Endothelial cell of umbilical vein (primary cell): Measurements from ENCODE around the gene DUSP6. TPM values are rescaled to one million over a fixed set of nuclear protein-coding genes. Genes with fewer than 3 reads are reported as not detected.

Experiments used
- BruUV-seq: library from RNA; stranded (reverse); fragments of 400-500 nt; replicated peaks from 2 replicates; lab custom pipeline; 2021; lab: Mats Ljungman, UMichigan
- CTCF ChIA-PET: fragments of 300-600, 350-600 bp; sonication (Branson Sonifier 250); formaldehyde crosslinking; loops from one replicate; lab custom pipeline; 2021; ENCODE audit warnings: antibody characterized with exemption, inconsistent platforms; lab: Charles Lee
- POLR2A ChIA-PET: fragments of 300-600, 350-600 bp; sonication (Branson Sonifier 250); formaldehyde crosslinking; loops from one replicate; lab custom pipeline; 2021; ENCODE audit warnings: antibody characterized with exemption, inconsistent platforms; lab: Charles Lee
- DNase-seq: peaks from one replicate; pipeline ENCODE4 v3.0.0-alpha.2; 2011; ENCODE audit warnings: low read depth, low spot score
- FAIRE-seq: peaks from 2 replicates; lab custom pipeline; 2011; peaks lifted over from hg19 to GRCh38; lab: Jason Lieb, UNC
- H2AFZ ChIP-seq: 2 replicates; pipeline ENCODE4 v1.6.0; 2012; ENCODE audit warnings: low read depth, low read length, control low read depth, inconsistent platforms
- H3K27ac ChIP-seq: 2 replicates; pipeline ENCODE4 v1.5.1; 2011; ENCODE audit warnings: low read depth, mild to moderate bottlenecking, control low read depth, low read length, moderate library complexity; ENCODE audit not compliant: insufficient read depth
- H3K27me3 ChIP-seq, 2 experiments: 2 replicates each; pipeline versions ENCODE4 v1.6.0 to v1.6.1; 2011; ENCODE audit warnings: low read length in 2 of 2, mixed read lengths in 1 of 2; ENCODE audit not compliant: control insufficient read depth in 2 of 2, insufficient read depth in 2 of 2
- H3K36me3 ChIP-seq, 2 experiments: 2 replicates in 1 of 2; 3 replicates in 1 of 2; pipeline ENCODE4 v1.5.1; 2011; ENCODE audit warnings: low read length in 2 of 2, mild to moderate bottlenecking in 1 of 2, moderate library complexity in 1 of 2; ENCODE audit not compliant: control insufficient read depth in 2 of 2, insufficient read depth in 2 of 2; ENCODE audit errors: extremely low read depth in 1 of 2
- H3K4me1 ChIP-seq: 3 replicates; pipeline ENCODE4 v1.5.1; 2011; ENCODE audit warnings: mild to moderate bottlenecking, low read length; ENCODE audit not compliant: control insufficient read depth, insufficient read depth; ENCODE audit errors: extremely low read depth
- H3K4me2 ChIP-seq: 2 replicates; pipeline ENCODE4 v1.6.1; 2011; ENCODE audit warnings: low read length, control low read depth, mixed read lengths; ENCODE audit not compliant: insufficient read depth
- H3K4me3 ChIP-seq, 3 experiments: fragments of 200-600 bp in 1 of 3; sonication (generic), shearing (Covaris generic) in 1 of 3; replicated peaks in 1 of 3; 2 replicates each; pipeline ENCODE4 v1.5.1; 2011 to 2016; ENCODE audit warnings: control low read depth in 3 of 3, low read length in 3 of 3, mild to moderate bottlenecking in 2 of 3, inconsistent platforms in 1 of 3, low read depth in 1 of 3, moderate library complexity in 1 of 3; ENCODE audit not compliant: insufficient read depth in 1 of 3
- H3K79me2 ChIP-seq: 2 replicates; pipeline ENCODE4 v1.6.0; 2012; ENCODE audit warnings: low read length, inconsistent platforms; ENCODE audit not compliant: control insufficient read depth, insufficient read depth
- H3K9ac ChIP-seq: replicated peaks from 2 replicates; pipeline ENCODE3; 2011; ENCODE audit warnings: low read length, control low read depth; ENCODE audit not compliant: insufficient read depth; ENCODE audit errors: extremely low read depth
- H3K9me1 ChIP-seq: replicated peaks from 3 replicates; pipeline ENCODE4 v1.6.0; 2011; ENCODE audit warnings: mild to moderate bottlenecking, low read length; ENCODE audit not compliant: control insufficient read depth, insufficient read depth; ENCODE audit errors: extremely low read depth
- H3K9me3 ChIP-seq: replicated peaks from 2 replicates; pipeline ENCODE4 v1.5.1; 2012; ENCODE audit warnings: low read length, inconsistent platforms; ENCODE audit not compliant: control insufficient read depth, insufficient read depth
- H4K20me1 ChIP-seq: replicated peaks from 2 replicates; pipeline ENCODE3; 2011; ENCODE audit warnings: mild to moderate bottlenecking, low read length; ENCODE audit not compliant: control insufficient read depth, insufficient read depth; ENCODE audit errors: extremely low read depth
- CTCF ChIP-seq, 2 donors: IDR thresholded peaks; 1 replicate in 1 of 2; 2 replicates in 1 of 2; pipeline ENCODE4 v1.5.1; 2011; ENCODE audit warnings: low read length in 2 of 2, mild to moderate bottlenecking in 2 of 2, moderate library complexity in 2 of 2, control low read depth in 1 of 2, inconsistent platforms in 1 of 2, low read depth in 1 of 2; ENCODE audit not compliant: insufficient read depth in 1 of 2; ENCODE audit errors: extremely low read depth in 1 of 2
- EZH2 ChIP-seq: IDR thresholded peaks from 2 replicates; pipeline ENCODE4 v1.6.1; 2012; ENCODE audit warnings: borderline replicate concordance, low read depth, mild to moderate bottlenecking, moderate library complexity, low read length, inconsistent platforms; ENCODE audit not compliant: severe bottlenecking
- FOS ChIP-seq: IDR thresholded peaks from 2 replicates; pipeline ENCODE4 v1.6.1; 2011; ENCODE audit warnings: mild to moderate bottlenecking, low read length, moderate library complexity, borderline replicate concordance; ENCODE audit not compliant: insufficient read depth
- GATA2 ChIP-seq: IDR thresholded peaks from 2 replicates; pipeline ENCODE4 v1.7.0; 2011; ENCODE audit warnings: low read depth, mild to moderate bottlenecking, moderate library complexity, mixed read lengths, low read length; ENCODE audit not compliant: insufficient read length, insufficient read depth
- JUN ChIP-seq: IDR thresholded peaks from 2 replicates; pipeline ENCODE4 v1.6.1; 2011; ENCODE audit warnings: borderline replicate concordance, low read depth; ENCODE audit not compliant: insufficient read length, insufficient read depth
- MYC ChIP-seq: IDR thresholded peaks from one replicate; pipeline ENCODE4 v1.6.1; 2011; ENCODE audit warnings: mild to moderate bottlenecking, low read depth, low read length
- POLR2A ChIP-seq: IDR thresholded peaks from 2 replicates; pipeline ENCODE4 v1.6.1; 2012; ENCODE audit warnings: low read depth, mild to moderate bottlenecking, control low read depth, low read length
- POLR2AphosphoS5 ChIP-seq: IDR thresholded peaks from 2 replicates; pipeline ENCODE4 v1.6.1; 2012; ENCODE audit warnings: low read depth, mild to moderate bottlenecking, control low read depth, low read length, moderate library complexity; ENCODE audit not compliant: insufficient read depth
- dilution Hi-C: fragments of 300-500 bp; cut with MboI; formaldehyde crosslinking; loops from one replicate; pipeline ENCODE4 v1.15.0; 2019; ENCODE audit warnings: low sequenced_read_pairs; ENCODE audit not compliant: extremely low pct_ligation_motif_present
- intact Hi-C: fragments of 100-400 bp; cut with micrococcal nuclease; formaldehyde crosslinking; loops from one replicate; pipeline ENCODE4 v1.10.0; 2022
- polyA plus RNA-seq, 4 experiments: library from polyadenylated mRNA; depleted of rRNA in 3 of 4; stranded (reverse) in 3 of 4; unstranded in 1 of 4; fragments of >200 nt; gene quantifications; 2 replicates each; pipeline versions ENCODE4 v1.2.1 to v1.2.3, GENCODE V29; 2011 to 2012; ENCODE audit warnings: missing spikeins in 1 of 4
- total RNA-seq: library from RNA; stranded (reverse); gene quantifications from 2 replicates; pipeline ENCODE4 v1.2.3, GENCODE V29; 2021
- TF ChIP-seq, protein P1 (sequence below): IDR thresholded peaks from 2 replicates; pipeline ENCODE4 v1.6.1; 2011; ENCODE audit not compliant: insufficient read depth, insufficient read length

The DUSP6 gene
- total and polyA plus RNA-seq, 2 donors (not counting 3 experiments of a cell fraction or from before 2014, with no cell fraction given): 148 to 149 TPM

DNA sequence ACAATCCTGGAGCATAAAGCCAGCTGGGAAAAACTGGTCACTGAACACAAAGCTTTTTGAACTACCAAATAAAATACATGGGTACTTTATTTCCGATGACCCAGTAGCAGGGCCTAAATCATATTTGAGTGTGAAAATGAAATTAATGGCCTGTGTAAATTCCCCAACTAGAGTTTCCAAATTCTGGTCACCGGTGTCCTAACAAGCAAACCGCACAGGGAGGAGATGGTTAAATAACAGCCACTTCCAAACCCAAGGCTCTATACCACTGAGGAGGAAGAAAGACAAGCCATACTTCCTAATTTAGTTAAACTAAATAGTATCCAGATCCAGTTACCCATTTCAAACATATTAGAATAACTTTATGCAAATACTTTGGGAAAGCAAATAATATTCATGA lies 40.1 kb upstream of the DUSP6 start:
- no peak for FAIRE-seq

More for the DNA sequence above, 40.1 kb upstream of the DUSP6 start:
- no peaks in the 10 kb centered on the region for H3K9me3 ChIP-seq
- no peaks in the 10 kb centered on the region for H3K9me1 ChIP-seq
- DNase-seq: no peak
- no peak overlapping the region for H3K4me2 ChIP-seq
- POLR2A ChIA-PET: no interaction called here
- H3K4me1 ChIP-seq: peaks cover 28% of the 10 kb centered on the region
- no peaks in the 10 kb centered on the region for H3K36me3 ChIP-seq
- BruUV-seq: no TSS peak
- no peaks in the 10 kb centered on the region for H3K27me3 ChIP-seq
- no peak overlapping the region for H3K27ac ChIP-seq
- CTCF ChIA-PET: no interaction called here
- H4K20me1 ChIP-seq: no peaks in the 10 kb centered on the region
- no peaks in the 10 kb centered on the region for H3K79me2 ChIP-seq
- no peak overlapping the region for H3K9ac ChIP-seq
- H3K4me3 ChIP-seq: no peak overlapping the region
- no peak for TF ChIP-seq FOS
- no peak for TF ChIP-seq CTCF (IDR thresholded peaks at IDR 0.05; ENCODE audit: extremely low read depth in 1 of 2, insufficient read depth in 1 of 2, low read depth in 1 of 2, low read length in 2 of 2)
- TF ChIP-seq POLR2AphosphoS5: no peak
- no peak for TF ChIP-seq POLR2A
- no peak for TF ChIP-seq JUN
- TF ChIP-seq, protein P1, sequence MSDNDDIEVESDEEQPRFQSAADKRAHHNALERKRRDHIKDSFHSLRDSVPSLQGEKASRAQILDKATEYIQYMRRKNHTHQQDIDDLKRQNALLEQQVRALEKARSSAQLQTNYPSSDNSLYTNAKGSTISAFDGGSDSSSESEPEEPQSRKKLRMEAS: no peak
- TF ChIP-seq GATA2: no peak
- TF ChIP-seq MYC: no peak
- TF ChIP-seq EZH2: no peak
- no peak overlapping the region for H2AFZ ChIP-seq
- dilution Hi-C loops: no loop called here
- intact Hi-C loops: no loop called here
